Muscle of leg (tissue), 11 donors: ENCODE results near the gene ABHD4. TPM values are rescaled to one million over a fixed set of nuclear protein-coding genes. Genes with fewer than 3 reads are reported as not detected.
A peak's percentile ranks its signal among the peaks of the same experiment; 100 is the strongest.

ENCODE experiments used
- DNase-seq: peaks from one replicate; pipeline ENCODE4 v3.0.0; 2013
- H3K27ac ChIP-seq: one replicate; pipeline ENCODE4 v1.5.1; 2013; ENCODE audit warnings: mild to moderate bottlenecking, low read length, control low read depth
- H3K27me3 ChIP-seq: one replicate; pipeline ENCODE4 v1.6.1; 2013; ENCODE audit warnings: low read length; ENCODE audit not compliant: control insufficient read depth, insufficient read depth
- H3K36me3 ChIP-seq: one replicate; pipeline ENCODE4 v1.6.1; 2013; ENCODE audit warnings: low read length; ENCODE audit not compliant: control insufficient read depth, insufficient read depth
- H3K4me1 ChIP-seq: one replicate; pipeline ENCODE4 v1.6.1; 2013; ENCODE audit warnings: low read length; ENCODE audit not compliant: control insufficient read depth, insufficient read depth
- H3K4me3 ChIP-seq: one replicate; pipeline ENCODE4 v1.5.1; 2013; ENCODE audit warnings: low read length, control low read depth
- H3K9me3 ChIP-seq: replicated peaks from 2 replicates; pipeline ENCODE4 v1.6.1; 2013; ENCODE audit warnings: low read depth, low read length; ENCODE audit not compliant: control insufficient read depth
- WGBS: methylation state at CpG from one replicate; pipeline ENCODE4 v1.1.5; 2013; ENCODE audit warnings: missing lambda C conversion rate; ENCODE audit not compliant: insufficient coverage; 5-methylcytosine and 5-hydroxymethylcytosine counted together
- polyA plus RNA-seq, 8 donors: library from polyadenylated mRNA; unstranded; fragments of 120-200 nt; gene quantifications; one replicate each; pipeline versions ENCODE4 v1.2.1 to v1.2.3, GENCODE V29; 2013; ENCODE audit warnings: inconsistent platforms in 1 of 8, low replicate concordance in 1 of 8; ENCODE audit not compliant: insufficient read length in 8 of 8, insufficient read depth in 1 of 8
- total RNA-seq: library from RNA; stranded (reverse); fragments of 120-200 nt; gene quantifications from one replicate; pipeline ENCODE4 v1.2.4, GENCODE V29; 2013

Gene ABHD4
- total and polyA plus RNA-seq, 9 donors, result 8.0 to 22.3 (median 13.9) TPM

DNA sequence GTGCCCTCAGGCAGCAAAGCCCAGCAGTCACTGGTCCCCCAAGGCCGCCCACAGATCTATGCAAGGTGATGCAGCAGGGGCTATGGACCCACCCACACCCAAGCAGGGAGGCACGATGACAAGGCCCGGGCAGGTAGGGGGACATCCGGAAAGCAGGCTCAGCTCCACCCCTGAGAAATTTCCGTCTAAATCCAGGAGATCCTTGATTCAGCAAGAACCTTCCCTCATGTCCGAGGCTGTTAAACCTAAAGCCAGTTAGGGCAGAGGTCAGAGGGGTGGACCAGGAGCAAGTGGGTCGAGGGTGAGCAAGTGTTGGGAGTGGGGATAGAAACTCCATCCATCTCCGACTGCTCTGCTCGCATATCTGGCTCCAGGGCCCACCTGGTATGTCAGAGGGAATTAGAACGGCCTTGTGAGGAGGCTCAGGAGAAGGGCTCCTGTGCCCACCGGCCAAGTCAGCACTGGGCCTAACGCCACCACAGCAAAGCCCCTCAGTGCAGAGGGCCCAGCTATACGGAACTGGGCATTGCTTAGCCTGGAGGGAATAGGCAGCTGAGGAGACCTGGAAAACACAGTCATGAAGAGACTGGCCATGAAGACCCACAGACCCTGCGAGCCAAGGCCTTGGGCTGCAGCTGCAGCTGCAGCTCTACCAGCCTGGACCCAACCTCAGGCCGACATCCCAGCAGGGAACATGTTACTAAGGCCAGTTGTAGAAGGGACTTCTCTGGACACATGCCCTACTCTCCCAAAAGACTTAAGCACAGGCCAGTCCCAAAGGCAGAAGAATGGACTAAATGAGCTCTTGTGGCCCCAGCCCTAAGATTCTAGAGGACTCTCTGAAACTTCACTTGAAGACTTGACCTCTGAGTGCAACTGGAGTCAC, 43.4 kb upstream of the ABHD4 start:
- no peak overlapping the region for H3K27ac ChIP-seq
- H3K4me1 ChIP-seq, result peaks cover 30% of the 10 kb centered on the region
- DNase-seq, result no peak
- no peak overlapping the region for H3K4me3 ChIP-seq
- no peaks in the 10 kb centered on the region for H3K36me3 ChIP-seq
- H3K9me3 ChIP-seq, result no peaks in the 10 kb centered on the region
- H3K27me3 ChIP-seq, result no peaks in the 10 kb centered on the region
- 88% methylated on average over 11 of the region's 15 CpGs for WGBS

GRCh38 chr14:22555384-22556011, 42.6 kb upstream of the ABHD4 start:
- Histone ChIP-seq H3K4me3 (no peak overlapping the region), H3K4me1 (peaks cover 22% of the 10 kb centered on the region), H3K36me3 (no peaks in the 10 kb centered on the region), H3K27me3 (no peaks in the 10 kb centered on the region), H3K27ac (peak overlapping the region; percentile 13), H3K9me3 (no peaks in the 10 kb centered on the region)
- WGBS, result 96% methylated on average over 2 of the region's 4 CpGs
- DNase-seq, result no peak

DNA sequence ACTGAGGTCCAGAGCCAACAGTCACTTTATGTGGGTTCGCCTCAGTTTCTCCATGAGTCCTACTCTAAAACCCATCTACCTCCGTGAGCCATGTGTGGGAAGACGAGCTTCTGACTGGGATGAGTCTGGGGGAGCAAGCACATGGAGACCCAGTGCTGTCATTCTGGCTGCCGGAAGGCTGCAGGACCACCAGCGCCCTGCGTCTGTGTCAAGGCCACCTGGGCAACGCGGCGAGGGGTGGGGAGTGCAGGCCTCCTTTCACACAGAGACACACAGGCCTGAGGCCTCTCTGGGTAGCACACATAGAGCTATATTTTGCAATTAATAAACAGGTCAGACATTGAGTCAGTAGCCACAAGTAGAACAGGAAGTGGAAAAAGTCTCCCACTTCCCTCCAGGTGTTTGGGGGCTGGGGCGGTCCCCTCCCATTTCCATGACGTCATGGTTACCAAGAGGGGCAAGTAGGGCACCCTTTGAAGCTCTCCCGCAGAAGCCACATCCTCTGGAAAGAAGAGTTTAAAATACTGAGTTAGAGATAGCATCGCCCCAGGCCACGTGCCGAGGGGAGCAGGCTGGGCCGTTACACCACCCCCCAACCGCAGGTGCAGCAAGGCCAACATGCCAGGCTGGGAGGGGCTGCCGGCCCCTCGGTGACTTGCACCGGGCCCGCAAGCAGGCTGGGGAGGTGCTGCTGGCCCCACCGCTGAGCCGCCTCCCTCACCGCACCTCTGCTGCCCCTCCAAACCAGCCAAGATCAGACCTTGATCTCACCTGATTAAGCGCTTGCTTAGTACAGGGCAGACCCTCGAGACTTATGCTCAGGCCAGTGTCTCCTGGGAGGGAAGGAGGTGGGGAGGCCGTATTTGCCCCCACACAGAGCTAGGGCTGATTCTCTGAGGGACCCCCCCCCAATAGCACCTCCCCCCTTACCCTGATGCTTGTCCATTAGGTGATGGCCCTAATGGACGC, 41.8 kb upstream of the ABHD4 start:
- no peaks in the 10 kb centered on the region for H3K9me3 ChIP-seq
- peak overlapping the region; percentile 29 for H3K27ac ChIP-seq
- no peaks in the 10 kb centered on the region for H3K27me3 ChIP-seq
- peak; percentile 62 for DNase-seq
- H3K36me3 ChIP-seq, result no peaks in the 10 kb centered on the region
- H3K4me1 ChIP-seq, result peaks cover 15% of the 10 kb centered on the region
- H3K4me3 ChIP-seq, result peak overlapping the region; percentile 20
- 58% methylated on average over 18 of the region's 28 CpGs for WGBS

- Histone ChIP-seq H3K27ac (peak overlapping the region; percentile 5), H3K4me1 (peaks cover 15% of the 10 kb centered on the region), H3K27me3 (no peaks in the 10 kb centered on the region), H3K4me3 (peak overlapping the region; percentile 20), H3K9me3 (no peaks in the 10 kb centered on the region), H3K36me3 (peaks cover 6% of the 10 kb centered on the region)
- DNase-seq, result peak; percentile 82
- 6% methylated on average over 14 of the region's 28 CpGs for WGBS
Observed at GRCh38 chr14:22556990-22557623, 41.0 kb upstream of the ABHD4 start.

- no peaks in the 10 kb centered on the region for H3K27me3 ChIP-seq
- peaks cover 15% of the 10 kb centered on the region for H3K4me1 ChIP-seq
- WGBS, result no CpG with 5 or more reads among the region's 1 CpG
- H3K27ac ChIP-seq, result peak overlapping the region; percentile 35
- no peak for DNase-seq
- no peak overlapping the region for H3K4me3 ChIP-seq
- H3K36me3 ChIP-seq, result peaks cover 6% of the 10 kb centered on the region
- H3K9me3 ChIP-seq, result no peaks in the 10 kb centered on the region
Observed at GRCh38 chr14:22557846-22558220, 40.3 kb upstream of the ABHD4 start.

GRCh38 chr14:22558221-22558913, 39.7 kb upstream of the ABHD4 start:
- DNase-seq, result no peak
- 75% methylated on average over 21 of the region's 25 CpGs for WGBS

DNA sequence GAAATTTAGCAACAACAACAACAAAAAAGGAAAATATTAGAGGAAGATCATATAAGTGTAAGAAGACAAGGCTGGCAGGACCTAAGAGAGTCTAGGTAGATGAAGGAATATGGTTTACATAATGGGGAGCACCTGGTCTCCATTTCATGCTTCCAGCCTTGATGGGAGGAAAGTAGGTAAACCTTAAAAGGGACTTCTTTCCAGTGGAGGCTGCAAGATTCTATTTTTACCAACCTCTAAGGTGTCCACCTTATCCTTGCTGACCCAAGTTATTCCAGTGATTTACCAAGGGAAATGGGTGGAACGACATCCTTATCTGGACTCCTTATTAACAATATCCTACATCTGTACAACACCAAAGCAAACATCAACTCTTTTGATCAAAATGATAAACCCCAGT, 39.1 kb upstream of the ABHD4 start:
- Histone ChIP-seq H3K9me3 (no peaks in the 10 kb centered on the region), H3K4me3 (no peak overlapping the region), H3K27ac (peak overlapping the region; percentile 51), H3K4me1 (peaks cover 15% of the 10 kb centered on the region), H3K27me3 (no peaks in the 10 kb centered on the region), H3K36me3 (peaks cover 12% of the 10 kb centered on the region)
- WGBS, result no CpG with 5 or more reads among the region's 1 CpG
- DNase-seq, result no peak

More at GRCh38 chr14:22558221-22558913, 39.7 kb upstream of the ABHD4 start:
- Histone ChIP-seq H3K4me1 (peaks cover 15% of the 10 kb centered on the region), H3K27me3 (no peaks in the 10 kb centered on the region), H3K36me3 (peaks cover 6% of the 10 kb centered on the region), H3K9me3 (no peaks in the 10 kb centered on the region), H3K27ac (peak overlapping the region; percentile 35), H3K4me3 (no peak overlapping the region)

DNA sequence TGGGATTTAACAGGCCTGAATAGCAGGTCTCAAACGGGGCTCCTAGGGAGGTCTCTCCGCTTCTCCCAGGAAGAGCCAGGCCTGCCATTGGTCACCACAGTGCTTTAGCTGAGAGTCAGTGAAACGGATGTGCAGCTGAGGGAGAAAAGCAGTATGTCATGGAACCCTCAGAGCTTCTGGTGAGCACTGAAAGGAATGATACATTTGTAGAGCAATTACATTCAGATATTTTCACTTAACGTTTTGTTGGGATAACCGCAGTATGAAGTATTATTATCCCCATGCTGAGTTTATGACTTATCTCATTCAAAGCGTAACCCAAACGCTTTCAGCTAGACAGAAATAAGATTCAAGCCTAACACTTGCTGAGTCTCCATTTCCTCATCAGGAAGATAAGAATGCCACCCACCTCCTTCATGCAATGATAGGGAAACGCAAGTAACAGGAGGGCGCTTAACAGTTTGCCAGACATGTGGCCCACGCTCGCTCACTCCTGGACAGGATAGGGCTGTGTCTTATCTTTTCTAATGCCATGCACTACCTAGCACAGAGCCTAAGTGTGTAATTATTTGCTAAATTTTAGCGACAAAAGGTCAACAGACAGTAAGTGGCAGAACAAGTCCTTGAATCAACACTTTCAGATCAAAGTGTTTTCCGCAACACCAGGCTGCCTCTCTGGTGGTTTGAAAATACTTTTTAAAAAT, 37.3 kb upstream of the ABHD4 start:
- Histone ChIP-seq H3K36me3 (peaks cover 22% of the 10 kb centered on the region), H3K9me3 (no peaks in the 10 kb centered on the region), H3K27me3 (no peaks in the 10 kb centered on the region), H3K4me1 (peaks cover 15% of the 10 kb centered on the region), H3K4me3 (no peak overlapping the region), H3K27ac (no peak overlapping the region)
- no peak for DNase-seq
- WGBS, result 76% methylated on average over 4 of the region's 13 CpGs

DNA sequence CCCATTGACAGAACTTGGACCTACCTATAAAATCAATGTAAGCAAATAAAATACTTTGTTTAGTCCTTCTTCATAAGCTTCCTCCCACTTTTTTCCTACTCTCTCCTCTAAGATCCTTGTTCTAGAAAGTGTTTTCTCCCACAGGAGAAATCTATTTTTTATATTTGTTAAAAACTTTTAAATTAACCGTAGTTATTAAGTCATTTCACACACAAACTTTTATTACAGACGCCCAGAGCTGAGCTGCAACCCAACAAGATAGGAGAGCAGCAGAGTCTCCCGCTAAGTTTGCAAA, 36.8 kb upstream of the ABHD4 start:
- WGBS, result 40% methylated on average over 1 of the region's 3 CpGs
- Histone ChIP-seq H3K4me1 (peaks cover 11% of the 10 kb centered on the region), H3K27ac (no peak overlapping the region), H3K27me3 (no peaks in the 10 kb centered on the region), H3K4me3 (no peak overlapping the region), H3K36me3 (peaks cover 24% of the 10 kb centered on the region), H3K9me3 (no peaks in the 10 kb centered on the region)
- DNase-seq, result no peak
